GM21619 (cell line): ENCODE results near the gene FMO4.
"Not testable (repeated sequence)": the region's sequence is repeated elsewhere in the genome, so short reads cannot be mapped to it uniquely, and the experiment has no call there.

Experiments
- ATAC-seq: cut with Tn5 transposase; IDR thresholded peaks from one replicate; pipeline ENCODE4 v1.9.1; 2021; ENCODE audit not compliant: unreplicated experiment

Gene FMO4

GRCh38 chr1:171381866-171382210 lies 67.9 kb downstream of the FMO4 start:
- no peak for ATAC-seq

- ATAC-seq: no peak
These were observed 70.5 kb downstream of the FMO4 start for GRCh38 chr1:171384496-171384895.

GRCh38 chr1:171389171-171389570 lies 75.2 kb downstream of the FMO4 start:
- no peak for ATAC-seq

GRCh38 chr1:171390740-171391139 lies 76.8 kb downstream of the FMO4 start:
- not testable (repeated sequence) for ATAC-seq
